Panc1 (cell line): Measurements from ENCODE around the gene DLG2. TPM values are rescaled to one million over a fixed set of nuclear protein-coding genes. Genes with fewer than 3 reads are reported as not detected.

Source experiments
- ATAC-seq: fragments of 200-7000 bp; cut with Tn5 transposase; 2 replicates; pipeline ENCODE4 v1.9.1; 2020; ENCODE audit warnings: mild to moderate bottlenecking, moderate library complexity
- BruUV-seq: library from RNA; stranded (reverse); fragments of 400-500 nt; replicated peaks from 2 replicates; lab custom pipeline; 2021; lab: Mats Ljungman, UMichigan
- CTCF ChIA-PET: fragments of 300-600 bp; sonication (Branson Sonifier 250); formaldehyde crosslinking; loops from one replicate; lab custom pipeline; 2022; ENCODE audit warnings: antibody characterized with exemption; lab: Charles Lee
- POLR2A ChIA-PET: fragments of 300-600 bp; sonication (Branson Sonifier 250); formaldehyde crosslinking; loops from one replicate; lab custom pipeline; 2022; ENCODE audit warnings: antibody characterized with exemption; lab: Charles Lee
- DNase-seq: peaks from one replicate; pipeline ENCODE4 v3.0.0-alpha.2; 2010; ENCODE audit warnings: low read depth, low spot score
- H3K27ac ChIP-seq: 2 replicates; pipeline ENCODE4 v1.5.1; 2011; ENCODE audit warnings: mild to moderate bottlenecking, low read length, inconsistent platforms
- H3K27me3 ChIP-seq: fragments of 200-500 bp; sonication (Bioruptor generic); 2 replicates; pipeline ENCODE4 v1.6.0; 2014; ENCODE audit warnings: low read length, inconsistent platforms; ENCODE audit not compliant: control insufficient read depth, insufficient read depth
- H3K36me3 ChIP-seq: fragments of 200-500 bp; sonication (Bioruptor generic); 2 replicates; pipeline ENCODE4 v1.5.1; 2014; ENCODE audit warnings: inconsistent platforms, mild to moderate bottlenecking, low read length, moderate library complexity; ENCODE audit not compliant: control insufficient read depth, insufficient read depth
- H3K4me1 ChIP-seq: 2 replicates; pipeline ENCODE4 v1.5.1; 2011; ENCODE audit warnings: inconsistent platforms, mild to moderate bottlenecking, low read length, moderate library complexity; ENCODE audit not compliant: control insufficient read depth, insufficient read depth
- H3K4me3 ChIP-seq, 2 experiments: 2 replicates each; pipeline ENCODE4 v1.5.1; 2011 to 2012; ENCODE audit warnings: low read depth in 2 of 2, low read length in 2 of 2, mild to moderate bottlenecking in 2 of 2, inconsistent platforms in 1 of 2, moderate library complexity in 1 of 2
- H3K9me3 ChIP-seq: fragments of 200-500 bp; sonication (Bioruptor generic); 2 replicates; pipeline ENCODE4 v1.5.1; 2014; ENCODE audit warnings: low read depth, mild to moderate bottlenecking, inconsistent platforms, low read length, moderate library complexity; ENCODE audit not compliant: control insufficient read depth, insufficient read depth
- CTCF ChIP-seq: fragments of 450-650 bp; IDR thresholded peaks from 2 replicates; pipeline ENCODE4 v1.5.1; 2017; ENCODE audit warnings: mild to moderate bottlenecking
- POLR2AphosphoS5 ChIP-seq: IDR thresholded peaks from 2 replicates; pipeline ENCODE4 v1.6.1; 2012; ENCODE audit warnings: mild to moderate bottlenecking, low read depth, low read length, moderate library complexity
- REST ChIP-seq, 2 experiments: IDR thresholded peaks; 2 replicates each; pipeline ENCODE4 v1.6.1; 2011 to 2012; ENCODE audit warnings: low read depth in 2 of 2, control low read depth in 1 of 2, low read length in 1 of 2, mild to moderate bottlenecking in 1 of 2, moderate library complexity in 1 of 2; ENCODE audit not compliant: insufficient read depth in 1 of 2
- SIN3A ChIP-seq: IDR thresholded peaks from 2 replicates; pipeline ENCODE4 v1.6.1; 2012; ENCODE audit warnings: low read depth, mild to moderate bottlenecking, low read length, moderate library complexity, borderline replicate concordance; ENCODE audit not compliant: insufficient read depth
- TCF7L2 ChIP-seq: IDR thresholded peaks from 2 replicates; pipeline ENCODE4 v1.6.1; 2011; ENCODE audit warnings: mild to moderate bottlenecking, low read depth, low read length, inconsistent platforms
- in situ Hi-C: cut with HindIII; loops from 2 replicates; pipeline ENCODE4 v1.10.0; 2016; ENCODE audit warnings: low sequenced_read_pairs, low pct_unique_long_range_greater_than_20kb
- intact Hi-C: fragments of 100-400 bp; cut with micrococcal nuclease; formaldehyde crosslinking; loops from one replicate; pipeline ENCODE4 v1.10.0; 2022; ENCODE audit not compliant: unreplicated experiment
- total RNA-seq: library from RNA; stranded (reverse); gene quantifications from one replicate; pipeline ENCODE4 v1.2.1, GENCODE V29; 2021; ENCODE audit not compliant: unreplicated experiment

Gene DLG2
- total RNA-seq, 1 experiment from 2014 or later = 4.2 TPM

GRCh38 chr11:84947970-84948580, 679.1 kb downstream of the DLG2 start:
- DNase-seq (no peak), ATAC-seq (no peak)
- H3K4me3 ChIP-seq = no peak overlapping the region
- BruUV-seq = no TSS peak
- no peaks in the 10 kb centered on the region for H3K4me1 ChIP-seq
- TF ChIP-seq CTCF (no peak), POLR2AphosphoS5 (no peak), REST (IDR thresholded peaks at IDR 0.05; ENCODE audit: insufficient read depth in 1 of 2, low read depth in 2 of 2, low read length in 1 of 2) (no peak), SIN3A (no peak), TCF7L2 (no peak)
- H3K27me3 ChIP-seq = no peaks in the 10 kb centered on the region
- in situ Hi-C loops = no loop called here
- POLR2A ChIA-PET = no interaction called here
- no peaks in the 10 kb centered on the region for H3K36me3 ChIP-seq
- intact Hi-C loops = no loop called here
- no peaks in the 10 kb centered on the region for H3K9me3 ChIP-seq
- CTCF ChIA-PET = no interaction called here
- H3K27ac ChIP-seq = no peak overlapping the region

GRCh38 chr11:84947070-84947469, 680.1 kb downstream of the DLG2 start:
- in situ Hi-C loops (no loop called here), intact Hi-C loops (no loop called here)
- Histone ChIP-seq H3K36me3 (no peaks in the 10 kb centered on the region), H3K27ac (no peak overlapping the region), H3K4me1 (no peaks in the 10 kb centered on the region), H3K27me3 (no peaks in the 10 kb centered on the region), H3K9me3 (no peaks in the 10 kb centered on the region), H3K4me3 (no peak overlapping the region)
- POLR2A ChIA-PET = no interaction called here
- TF ChIP-seq TCF7L2 = no peak
- TF ChIP-seq POLR2AphosphoS5 = no peak
- no peak for TF ChIP-seq SIN3A
- TF ChIP-seq REST (IDR thresholded peaks at IDR 0.05; ENCODE audit: insufficient read depth in 1 of 2, low read depth in 2 of 2, low read length in 1 of 2) = no peak
- no peak for TF ChIP-seq CTCF
- CTCF ChIA-PET = no interaction called here
- DNase-seq (no peak), ATAC-seq (no peak)
- no TSS peak for BruUV-seq
